Fibroblast of the aortic adventitia (primary cell): ENCODE measurements around the gene PLLP. TPM values are rescaled to one million over a fixed set of nuclear protein-coding genes. Genes with fewer than 3 reads are reported as not detected.
"Not testable (repeated sequence)": the region's sequence is repeated elsewhere in the genome, so short reads cannot be mapped to it uniquely, and the experiment has no call there.

Source experiments
- DNase-seq: peaks from one replicate; pipeline ENCODE4 v3.0.0-alpha.2; 2010; ENCODE audit warnings: low read depth
- H3K4me3 ChIP-seq: 2 replicates; pipeline ENCODE4 v1.5.1; 2011; ENCODE audit warnings: low read depth, mild to moderate bottlenecking, control low read depth, low read length, moderate library complexity
- CTCF ChIP-seq: IDR thresholded peaks from 2 replicates; pipeline ENCODE4 v1.5.1; 2011; ENCODE audit warnings: mild to moderate bottlenecking, low read length, control low read depth, inconsistent platforms; ENCODE audit not compliant: insufficient read depth
- total RNA-seq: library from RNA; depleted of rRNA; stranded (reverse); fragments of >200 nt; gene quantifications from 2 replicates; pipeline ENCODE4 v1.2.3, GENCODE V29; 2012; ENCODE audit warnings: low replicate concordance

PLLP gene
- total RNA-seq, 1 donor, result under 0.01 TPM

GRCh38 chr16:57273359-57273758 is 11.1 kb downstream of the PLLP start:
- H3K4me3 ChIP-seq, result no peak overlapping the region
- no peak for TF ChIP-seq CTCF
- DNase-seq, result no peak

- DNase-seq, result no peak
- H3K4me3 ChIP-seq, result no peak overlapping the region
- no peak for TF ChIP-seq CTCF
Measured at GRCh38 chr16:57271867-57272495, 12.5 kb downstream of the PLLP start.

- H3K4me3 ChIP-seq, result no peak overlapping the region
- DNase-seq, result no peak
- no peak for TF ChIP-seq CTCF
Measured at GRCh38 chr16:57271063-57271345, 13.5 kb downstream of the PLLP start.

GRCh38 chr16:57270221-57271062 is 14.0 kb downstream of the PLLP start:
- DNase-seq, result no peak
- H3K4me3 ChIP-seq, result no peak overlapping the region
- TF ChIP-seq CTCF, result no peak

GRCh38 chr16:57268804-57269800 is 15.4 kb downstream of the PLLP start:
- TF ChIP-seq CTCF, result no peak
- peak; percentile 68 for DNase-seq
- H3K4me3 ChIP-seq, result no peak overlapping the region

GRCh38 chr16:57267343-57267742 is 17.1 kb downstream of the PLLP start:
- not testable (repeated sequence) for DNase-seq, H3K4me3 ChIP-seq
